GM18951 (cell line): ENCODE data around the gene DCDC1.
"Not testable (repeated sequence)": the region's sequence is repeated elsewhere in the genome, so short reads cannot be mapped to it uniquely, and the experiment has no call there.

Experiments used
- POLR2A ChIP-seq: IDR thresholded peaks from 4 replicates; pipeline ENCODE4 v1.6.1; 2011; ENCODE audit warnings: mild to moderate bottlenecking; ENCODE audit not compliant: insufficient read length, insufficient read depth; ENCODE audit errors: extremely low read depth
- in situ Hi-C: fragments of 300-500 bp; cut with MboI; formaldehyde crosslinking; loops from one replicate; pipeline ENCODE4 v1.12.0; 2022; ENCODE audit warnings: low sequenced_read_pairs, mixed read lengths, inconsistent platforms; ENCODE audit not compliant: unreplicated experiment

Gene DCDC1

GRCh38 chr11:31303644-31304180 is 65.8 kb downstream of the DCDC1 start:
- in situ Hi-C loops = no loop called here
- TF ChIP-seq POLR2A = no peak

GRCh38 chr11:31301549-31302510 is 67.7 kb downstream of the DCDC1 start:
- in situ Hi-C loops = no loop called here
- TF ChIP-seq POLR2A = no peak

GRCh38 chr11:31295308-31295707 is 74.2 kb downstream of the DCDC1 start:
- no peak for TF ChIP-seq POLR2A
- in situ Hi-C loops = no loop called here

- in situ Hi-C loops = not testable (repeated sequence)
Measured at GRCh38 chr11:31273527-31273926, 96.0 kb downstream of the DCDC1 start.

- in situ Hi-C loops = no loop called here
- TF ChIP-seq POLR2A = no peak
Measured at GRCh38 chr11:31267720-31268119, 101.8 kb downstream of the DCDC1 start.

GRCh38 chr11:31264834-31265233 is 104.7 kb downstream of the DCDC1 start:
- TF ChIP-seq POLR2A = no peak
- in situ Hi-C loops = no loop called here

- in situ Hi-C loops = no loop called here
- TF ChIP-seq POLR2A = no peak
Measured at GRCh38 chr11:31262761-31263160, 106.8 kb downstream of the DCDC1 start.

GRCh38 chr11:31259797-31260196 is 109.7 kb downstream of the DCDC1 start:
- TF ChIP-seq POLR2A = no peak
- in situ Hi-C loops = no loop called here

GRCh38 chr11:31254415-31254814 is 115.1 kb downstream of the DCDC1 start:
- no peak for TF ChIP-seq POLR2A
- in situ Hi-C loops = no loop called here

GRCh38 chr11:31248768-31249167 is 120.8 kb downstream of the DCDC1 start:
- no peak for TF ChIP-seq POLR2A
- in situ Hi-C loops = loop anchor here (25.0 kb wide), 2 partner anchors 739 to 914 kb away; no protein-coding TSS in a partner anchor

- TF ChIP-seq POLR2A = no peak
- in situ Hi-C loops = loop anchor here (25.0 kb wide), 2 partner anchors 740 to 915 kb away; no protein-coding TSS in a partner anchor
Measured at GRCh38 chr11:31247321-31247720, 122.2 kb downstream of the DCDC1 start.

- in situ Hi-C loops = loop anchor here (25.0 kb wide), 2 partner anchors 741 to 916 kb away; no protein-coding TSS in a partner anchor
- no peak for TF ChIP-seq POLR2A
Measured at GRCh38 chr11:31246451-31247165, 122.9 kb downstream of the DCDC1 start.

GRCh38 chr11:31243706-31244105 is 125.8 kb downstream of the DCDC1 start:
- TF ChIP-seq POLR2A = no peak
- in situ Hi-C loops = loop anchor here (25.0 kb wide), 2 partner anchors 744 to 919 kb away; no protein-coding TSS in a partner anchor
